Measurements from ENCODE around the gene KDM4B.

The KDM4B gene

GRCh38 chr19:5107432-5108122 is 138.7 kb downstream of the KDM4B start:
- TF ChIP-seq POLR2A (IDR thresholded peaks at IDR 0.05; ENCODE audit: low read length) (no peak), GATA1 (IDR thresholded peaks at IDR 0.05; ENCODE audit: low read depth, low read length) (no peak)
- DNase-seq: no peak

GRCh38 chr19:5108123-5108596 is 139.2 kb downstream of the KDM4B start:
- no peak for DNase-seq
- TF ChIP-seq POLR2A (IDR thresholded peaks at IDR 0.05; ENCODE audit: low read length): no peak

GRCh38 chr19:5108866-5109265 is 140.0 kb downstream of the KDM4B start:
- TF ChIP-seq GATA1 (IDR thresholded peaks at IDR 0.05; ENCODE audit: low read depth, low read length) (no peak), POLR2A (IDR thresholded peaks at IDR 0.05; ENCODE audit: low read length) (no peak)
- no peak for DNase-seq

- TF ChIP-seq POLR2A (IDR thresholded peaks at IDR 0.05; ENCODE audit: low read length) (no peak), GATA1 (IDR thresholded peaks at IDR 0.05; ENCODE audit: low read depth, low read length) (no peak)
- DNase-seq: no peak
Measured at GRCh38 chr19:5109560-5109959, 140.6 kb downstream of the KDM4B start.

- TF ChIP-seq GATA1 (IDR thresholded peaks at IDR 0.05; ENCODE audit: low read depth, low read length): no peak
- TF ChIP-seq POLR2A (IDR thresholded peaks at IDR 0.05; ENCODE audit: low read length): no peak
- no peak for DNase-seq
Measured at GRCh38 chr19:5110546-5110945, 141.6 kb downstream of the KDM4B start.

GRCh38 chr19:5111051-5111450 is 142.1 kb downstream of the KDM4B start:
- TF ChIP-seq POLR2A (IDR thresholded peaks at IDR 0.05; ENCODE audit: low read length): no peak
- no peak for DNase-seq

- TF ChIP-seq POLR2A (IDR thresholded peaks at IDR 0.05; ENCODE audit: low read length) (no peak), GATA1 (IDR thresholded peaks at IDR 0.05; ENCODE audit: low read depth, low read length) (no peak)
Measured at GRCh38 chr19:5112175-5112574, 143.3 kb downstream of the KDM4B start.

GRCh38 chr19:5112681-5113575 is 144.0 kb downstream of the KDM4B start:
- no peak for DNase-seq
- no peak for TF ChIP-seq GATA1 (IDR thresholded peaks at IDR 0.05; ENCODE audit: low read depth, low read length)
- TF ChIP-seq POLR2A (IDR thresholded peaks at IDR 0.05; ENCODE audit: low read length): no peak

More at GRCh38 chr19:5112175-5112574, 143.3 kb downstream of the KDM4B start:
- no peak for DNase-seq

GRCh38 chr19:5113633-5114586 is 145.0 kb downstream of the KDM4B start:
- DNase-seq: no peak
- TF ChIP-seq GATA1 (IDR thresholded peaks at IDR 0.05; ENCODE audit: low read depth, low read length) (no peak), POLR2A (IDR thresholded peaks at IDR 0.05; ENCODE audit: low read length) (no peak)

- DNase-seq: no peak
- TF ChIP-seq GATA1 (IDR thresholded peaks at IDR 0.05; ENCODE audit: low read depth, low read length): no peak
Measured at GRCh38 chr19:5114727-5115126, 145.8 kb downstream of the KDM4B start.

- TF ChIP-seq GATA1 (IDR thresholded peaks at IDR 0.05; ENCODE audit: low read depth, low read length) (no peak), POLR2A (IDR thresholded peaks at IDR 0.05; ENCODE audit: low read length) (no peak)
Measured at GRCh38 chr19:5115351-5115750, 146.4 kb downstream of the KDM4B start.

GRCh38 chr19:5115771-5116202 is 146.9 kb downstream of the KDM4B start:
- TF ChIP-seq GATA1 (IDR thresholded peaks at IDR 0.05; ENCODE audit: low read depth, low read length): no peak
- TF ChIP-seq POLR2A (IDR thresholded peaks at IDR 0.05; ENCODE audit: low read length): no peak
- DNase-seq: no peak

More at GRCh38 chr19:5115351-5115750, 146.4 kb downstream of the KDM4B start:
- DNase-seq: no peak

GRCh38 chr19:5116292-5116691 is 147.4 kb downstream of the KDM4B start:
- DNase-seq: no peak

More at GRCh38 chr19:5116292-5116691, 147.4 kb downstream of the KDM4B start:
- TF ChIP-seq POLR2A (IDR thresholded peaks at IDR 0.05; ENCODE audit: low read length) (no peak), GATA1 (IDR thresholded peaks at IDR 0.05; ENCODE audit: low read depth, low read length) (no peak)
